Stimulated activated CD4-positive, alpha-beta T cell treated with anti-CD3 and anti-CD28 coated beads, Interleukin-4, amount 100 ng/mL, for 1 hour (primary cell): ENCODE data around the gene CFAP251.

Source experiments
- DNase-seq: peaks from one replicate; pipeline ENCODE4 v3.0.0-alpha.2; 2020

The CFAP251 gene

GRCh38 chr12:121949648-121950397, 31.4 kb downstream of the CFAP251 start:
- DNase-seq: no peak

DNA sequence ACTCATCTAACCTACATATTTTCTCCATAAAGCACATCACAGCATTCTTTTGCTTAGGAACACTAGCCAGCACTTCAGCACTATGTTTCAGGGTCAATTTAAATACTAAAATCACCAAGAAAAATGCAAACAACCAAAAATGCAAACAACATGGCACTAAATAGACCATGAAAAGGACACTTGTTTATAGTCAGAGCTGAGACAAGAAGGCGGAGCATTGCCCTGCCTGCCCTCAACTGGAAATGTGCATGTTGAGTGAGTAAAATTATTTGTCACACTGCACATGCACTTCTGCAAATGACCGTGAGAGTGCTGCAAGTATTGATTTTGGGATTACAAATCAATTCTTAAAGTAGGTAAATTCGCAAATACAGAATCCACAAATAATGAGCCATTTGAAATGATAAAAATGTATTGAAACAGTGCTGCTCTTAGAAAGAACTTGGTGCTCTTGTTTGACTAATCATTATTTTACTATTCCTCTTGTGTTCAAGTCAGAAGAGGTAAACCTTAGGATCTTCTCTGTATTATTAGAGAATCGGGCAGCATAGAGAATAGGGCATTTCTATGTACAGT, 34.8 kb downstream of the CFAP251 start:
- DNase-seq: no peak

DNA sequence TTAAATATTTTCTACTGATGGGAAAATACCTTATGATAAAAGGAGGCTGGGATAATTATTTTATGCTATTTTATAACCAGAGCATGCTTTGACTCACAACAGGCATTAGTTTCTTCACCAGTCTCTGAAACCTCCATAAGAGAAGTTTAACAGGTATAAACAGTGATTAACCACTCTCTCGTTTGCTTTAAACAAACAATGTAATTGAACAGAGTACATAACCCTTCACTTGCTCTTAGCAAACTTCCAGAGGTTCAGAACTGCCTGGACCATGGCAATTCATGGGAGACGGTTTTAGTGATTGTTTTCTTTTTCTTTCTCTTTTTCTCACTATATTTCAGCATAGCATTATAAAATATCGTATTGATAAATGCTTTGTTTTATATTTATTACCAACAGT, 35.3 kb downstream of the CFAP251 start:
- DNase-seq: no peak

DNA sequence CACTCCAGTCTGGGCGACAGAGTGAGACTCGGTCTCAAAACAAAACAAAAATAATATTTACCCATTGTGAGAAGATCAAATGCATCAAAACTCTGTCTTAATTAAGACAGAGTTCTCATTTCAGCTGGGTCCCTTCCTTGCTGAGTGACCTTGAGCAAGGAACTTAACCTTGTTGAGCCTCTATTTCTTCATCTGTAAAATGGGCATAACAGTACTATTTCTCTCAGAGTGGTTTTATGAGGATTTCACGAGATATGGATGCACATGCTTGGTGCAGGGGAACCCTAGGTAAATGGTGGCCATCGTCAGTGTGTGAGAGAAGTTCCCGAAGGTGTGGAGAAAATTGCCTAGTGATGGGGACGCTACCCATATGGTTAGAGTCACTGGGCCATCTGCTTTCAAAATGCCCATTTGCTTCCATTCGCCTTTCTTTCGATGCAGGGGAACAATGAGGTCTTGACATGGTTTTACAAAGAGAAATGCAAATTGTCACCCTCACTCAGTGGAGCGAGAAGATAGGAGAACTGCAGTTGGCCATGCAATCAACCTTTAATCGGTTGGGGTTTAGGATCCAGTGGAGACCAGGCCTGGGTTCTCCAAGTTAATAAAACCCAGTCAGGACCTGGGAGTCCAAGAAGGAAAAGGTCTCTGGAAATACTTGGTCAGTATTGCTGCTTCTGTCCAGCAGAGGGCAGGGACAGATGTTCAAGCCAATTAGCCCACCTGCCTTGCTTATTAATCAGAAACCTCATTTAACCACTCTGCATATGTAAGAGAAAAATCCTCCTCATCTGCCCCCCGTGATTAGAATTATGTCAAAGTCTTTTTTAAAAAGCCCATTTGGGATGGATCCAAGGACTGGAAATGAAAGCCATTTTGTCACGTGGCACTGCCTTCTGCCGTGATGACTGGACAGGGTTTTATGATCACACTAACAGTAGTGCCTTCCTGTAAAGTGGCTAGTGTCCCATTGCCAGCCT, 37.2 kb downstream of the CFAP251 start:
- no peak for DNase-seq

GRCh38 chr12:121957861-121958515, 39.6 kb downstream of the CFAP251 start:
- DNase-seq: no peak

- no peak for DNase-seq
Measured at GRCh38 chr12:121958541-121959240, 40.3 kb downstream of the CFAP251 start.

DNA sequence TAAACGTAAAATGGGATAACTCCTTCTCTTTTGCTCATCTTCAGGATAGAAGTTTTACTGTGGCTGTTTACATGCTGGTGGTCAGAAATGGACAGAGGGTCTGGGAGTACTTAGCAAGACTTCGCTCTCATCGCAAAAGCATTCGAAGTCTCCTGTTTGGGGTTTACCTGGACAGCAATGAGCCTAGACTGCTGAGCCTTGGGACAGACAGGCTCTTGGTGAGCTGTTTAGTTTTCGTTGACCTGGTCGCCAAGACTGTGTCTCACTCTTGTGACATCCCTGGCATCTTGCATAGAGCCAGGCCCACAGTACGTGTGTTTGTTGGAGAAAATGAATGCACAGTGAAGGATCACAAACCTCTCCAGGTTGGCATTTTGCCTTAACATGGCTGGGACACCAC, 42.1 kb downstream of the CFAP251 start:
- DNase-seq: no peak

GRCh38 chr12:121961195-121961879, 42.9 kb downstream of the CFAP251 start:
- no peak for DNase-seq

DNA sequence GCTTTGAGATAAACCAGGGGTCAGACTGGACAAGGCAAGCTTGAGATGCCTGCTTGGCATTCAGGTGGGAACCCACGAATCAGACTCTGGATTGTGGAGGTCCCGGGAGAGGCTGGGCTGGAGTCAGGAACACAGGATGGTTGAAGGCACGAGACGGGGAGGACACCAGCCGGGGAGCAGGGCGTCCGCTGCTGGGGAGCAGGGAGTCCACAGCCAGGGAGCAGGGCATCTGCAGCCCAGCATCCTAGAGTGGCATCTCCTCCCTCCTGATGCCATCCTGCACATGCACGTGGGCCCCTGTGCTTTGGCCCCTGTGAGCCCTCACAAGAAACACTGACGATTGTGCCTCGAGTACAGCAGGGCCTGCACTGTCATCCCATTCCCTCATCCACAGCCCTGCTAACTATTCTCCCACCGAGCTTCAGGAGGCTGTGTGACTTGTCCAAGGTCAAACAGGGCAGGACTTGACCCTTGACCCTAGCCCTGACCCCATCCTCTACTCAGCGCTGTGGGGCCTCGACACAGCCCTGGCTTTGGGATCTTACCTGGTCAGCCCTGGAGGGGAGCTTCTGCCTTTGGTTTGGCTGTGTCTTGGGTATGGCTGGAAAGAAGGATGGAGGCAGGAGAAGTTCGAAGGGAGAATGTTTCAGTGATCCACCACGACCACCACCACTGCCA, 45.1 kb downstream of the CFAP251 start:
- DNase-seq: no peak

DNA sequence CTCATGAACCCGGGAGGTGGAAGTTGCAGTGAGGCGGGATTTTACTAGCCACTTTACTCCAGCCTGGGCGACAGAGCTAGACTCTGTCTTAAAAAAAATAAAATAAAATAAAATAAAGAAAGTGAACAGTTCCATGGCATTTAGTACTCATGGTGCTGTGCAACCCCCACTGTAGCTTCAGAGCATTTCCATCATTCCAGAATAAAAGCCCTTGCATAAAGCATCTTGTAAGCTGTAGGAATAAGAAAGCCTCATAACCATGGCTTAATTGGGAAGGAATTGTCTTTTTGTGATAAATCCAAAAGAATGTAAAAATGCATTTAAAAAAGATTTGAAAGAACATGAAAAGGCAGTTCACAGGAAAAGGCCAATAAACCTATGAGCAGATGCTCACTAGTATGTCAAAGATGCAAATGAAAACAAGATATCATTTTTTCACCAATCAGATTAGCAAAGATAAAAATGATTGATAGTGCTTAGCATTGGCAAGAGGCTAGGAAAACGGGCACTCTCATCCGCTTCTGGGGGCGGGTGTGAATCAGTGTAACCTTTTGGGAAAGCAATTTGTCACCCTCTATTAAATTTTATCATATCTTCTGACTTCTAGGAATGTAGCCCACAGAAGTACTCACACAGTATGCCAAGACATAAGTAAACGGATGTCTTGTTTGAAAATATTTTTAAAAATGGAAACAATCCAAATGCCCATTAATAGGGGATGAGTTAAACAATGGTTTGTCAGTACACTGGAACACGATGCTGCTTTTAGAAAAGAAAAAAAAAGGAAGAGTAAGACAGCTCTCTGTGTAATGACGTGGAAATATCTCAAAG, 46.6 kb downstream of the CFAP251 start:
- no peak for DNase-seq

DNA sequence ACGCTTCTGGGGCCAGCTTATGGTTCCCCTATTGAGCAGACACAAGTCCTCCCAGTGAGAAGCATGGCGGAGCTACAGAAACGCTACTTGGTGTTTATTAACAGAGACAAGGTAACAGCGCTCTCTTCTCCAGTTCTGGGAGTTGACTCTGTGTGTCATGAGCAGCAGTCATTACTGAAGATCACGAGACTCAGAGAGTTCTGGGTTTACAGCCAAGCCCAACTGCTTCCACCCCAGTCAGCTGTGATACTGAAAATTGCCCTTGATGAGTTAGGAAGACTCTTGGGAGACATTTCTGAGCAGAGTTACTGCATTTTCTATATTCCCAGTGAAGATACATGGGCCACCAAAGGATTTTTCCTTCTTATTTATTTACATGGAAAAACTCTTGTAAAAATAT, 48.6 kb downstream of the CFAP251 start:
- no peak for DNase-seq

- no peak for DNase-seq
Measured at GRCh38 chr12:121968876-121969275, 50.5 kb downstream of the CFAP251 start.

- no peak for DNase-seq
Measured at GRCh38 chr12:121969726-121970125, 51.3 kb downstream of the CFAP251 start.

DNA sequence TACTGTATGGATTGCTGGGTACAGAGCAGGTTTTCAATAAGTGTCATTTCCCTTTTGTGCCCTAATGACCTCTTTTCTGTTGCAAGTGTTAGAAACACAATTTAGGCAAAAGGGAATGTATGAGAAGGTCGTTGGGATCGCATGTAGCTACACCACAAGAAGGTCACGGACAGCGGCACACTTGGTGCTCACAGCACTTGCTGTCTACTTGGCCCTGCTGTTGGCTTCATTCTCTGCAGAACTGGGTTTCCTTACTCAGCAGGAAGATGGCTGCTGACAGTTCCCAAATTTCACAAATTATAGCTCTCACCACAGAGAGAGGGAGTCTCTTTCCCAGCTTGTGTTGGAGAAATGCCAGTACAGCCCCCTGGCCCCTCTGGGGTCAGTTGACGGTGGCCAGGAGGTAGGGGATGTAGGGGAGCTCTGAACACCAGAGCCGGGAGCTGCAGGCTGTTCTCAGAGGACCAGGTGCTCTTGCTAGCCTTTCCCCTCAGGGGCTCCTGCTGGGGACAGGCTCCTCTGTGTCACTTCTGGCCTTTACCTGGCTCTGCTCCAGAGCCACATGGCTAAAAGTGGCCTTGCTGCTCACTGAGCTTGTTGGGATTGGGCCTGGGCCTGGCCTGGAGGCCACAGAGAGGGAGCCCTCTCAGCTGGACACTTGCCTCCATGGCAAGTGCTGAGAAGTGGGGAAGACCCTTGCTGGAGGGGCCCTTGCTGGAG, 52.3 kb downstream of the CFAP251 start:
- no peak for DNase-seq

GRCh38 chr12:121974026-121974985, 55.9 kb downstream of the CFAP251 start:
- DNase-seq: no peak

DNA sequence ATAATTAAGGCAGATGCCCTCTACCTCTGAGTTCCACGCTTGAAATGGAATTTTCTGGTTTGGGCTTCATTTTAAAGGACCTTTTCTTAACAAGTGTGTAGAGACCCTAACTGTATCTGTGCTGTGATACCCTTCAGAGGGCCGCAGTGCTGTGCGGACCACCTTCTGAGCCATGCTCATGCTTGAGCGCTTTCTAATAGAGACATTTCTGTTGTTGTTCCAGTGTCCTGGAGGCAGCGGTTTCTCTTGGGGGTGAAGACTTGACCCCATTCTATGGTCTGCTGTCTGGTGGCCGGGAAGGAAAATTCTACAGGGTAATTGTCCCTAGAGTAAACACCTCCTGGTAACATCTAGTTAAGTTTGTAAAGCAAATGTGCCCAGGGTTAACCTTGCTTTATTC, 56.6 kb downstream of the CFAP251 start:
- DNase-seq: no peak

DNA sequence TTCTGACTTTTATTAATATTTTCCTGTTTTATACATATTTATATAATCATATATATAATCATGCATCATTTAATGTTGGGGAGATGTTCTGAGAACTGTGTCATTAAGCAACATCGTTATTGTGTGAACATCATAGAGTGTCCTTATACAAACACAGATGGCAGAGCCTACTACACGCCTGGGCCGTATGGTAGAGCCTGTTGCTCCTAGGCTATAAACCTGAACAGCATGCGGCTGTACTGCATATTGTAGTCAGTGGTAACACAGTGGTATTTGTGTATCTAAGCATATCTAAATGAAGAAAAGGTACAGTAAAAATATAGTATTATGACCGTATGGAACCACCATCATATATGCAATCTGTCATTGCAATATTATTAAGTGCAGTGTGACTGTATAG, 58.6 kb downstream of the CFAP251 start:
- DNase-seq: no peak

GRCh38 chr12:121980191-121980891, 61.9 kb downstream of the CFAP251 start:
- DNase-seq: no peak
